Fibroblast of the aortic adventitia (primary cell): ENCODE results near the gene FADS1. TPM values are rescaled to one million over a fixed set of nuclear protein-coding genes. Genes with fewer than 3 reads are reported as not detected.

Source experiments
- DNase-seq: peaks from one replicate; pipeline ENCODE4 v3.0.0-alpha.2; 2010; ENCODE audit warnings: low read depth
- H3K4me3 ChIP-seq: 2 replicates; pipeline ENCODE4 v1.5.1; 2011; ENCODE audit warnings: low read depth, mild to moderate bottlenecking, control low read depth, low read length, moderate library complexity
- CTCF ChIP-seq: IDR thresholded peaks from 2 replicates; pipeline ENCODE4 v1.5.1; 2011; ENCODE audit warnings: mild to moderate bottlenecking, low read length, control low read depth, inconsistent platforms; ENCODE audit not compliant: insufficient read depth
- total RNA-seq: library from RNA; depleted of rRNA; stranded (reverse); fragments of >200 nt; gene quantifications from 2 replicates; pipeline ENCODE4 v1.2.3, GENCODE V29; 2012; ENCODE audit warnings: low replicate concordance

Gene FADS1
- total RNA-seq, 1 donor, result 74.1 TPM

- no peak for DNase-seq
- no peak for TF ChIP-seq CTCF
- peak overlapping the region; percentile 91 for H3K4me3 ChIP-seq
Observed at GRCh38 chr11:61826930-61827570, 10.2 kb upstream of the FADS1 start.

GRCh38 chr11:61820174-61820573, 3.4 kb upstream of the FADS1 start:
- peak; percentile 40 for DNase-seq
- H3K4me3 ChIP-seq, result no peak overlapping the region
- TF ChIP-seq CTCF, result no peak

- DNase-seq, result no peak
- TF ChIP-seq CTCF, result no peak
- H3K4me3 ChIP-seq, result peak overlapping the region; percentile 91
Observed at GRCh38 chr11:61817471-61818202, 834 bp upstream of the FADS1 start.

GRCh38 chr11:61815790-61816735, 740 bp downstream of the FADS1 start:
- peak overlapping the region; percentile 91 for H3K4me3 ChIP-seq
- TF ChIP-seq CTCF, result no peak
- DNase-seq, result peak; percentile 58

GRCh38 chr11:61814958-61815789, 1.6 kb downstream of the FADS1 start:
- H3K4me3 ChIP-seq, result peak overlapping the region; percentile 91
- no peak for TF ChIP-seq CTCF
- DNase-seq, result peak; percentile 97

- DNase-seq, result no peak
- TF ChIP-seq CTCF, result no peak
- H3K4me3 ChIP-seq, result peak overlapping the region; percentile 68
Observed at GRCh38 chr11:61814247-61814957, 2.4 kb downstream of the FADS1 start.
